HG03439 (cell line): ENCODE data around the gene AKR7A2.

Source experiments
- ATAC-seq: cut with Tn5 transposase; IDR thresholded peaks from one replicate; pipeline ENCODE4 v1.9.1; 2021; ENCODE audit warnings: mild to moderate bottlenecking, moderate library complexity; ENCODE audit not compliant: unreplicated experiment

Gene AKR7A2

GRCh38 chr1:19325958-19326747, 14.2 kb upstream of the AKR7A2 start:
- ATAC-seq, result no peak

- no peak for ATAC-seq
Measured at GRCh38 chr1:19325368-19325957, 13.5 kb upstream of the AKR7A2 start.

DNA sequence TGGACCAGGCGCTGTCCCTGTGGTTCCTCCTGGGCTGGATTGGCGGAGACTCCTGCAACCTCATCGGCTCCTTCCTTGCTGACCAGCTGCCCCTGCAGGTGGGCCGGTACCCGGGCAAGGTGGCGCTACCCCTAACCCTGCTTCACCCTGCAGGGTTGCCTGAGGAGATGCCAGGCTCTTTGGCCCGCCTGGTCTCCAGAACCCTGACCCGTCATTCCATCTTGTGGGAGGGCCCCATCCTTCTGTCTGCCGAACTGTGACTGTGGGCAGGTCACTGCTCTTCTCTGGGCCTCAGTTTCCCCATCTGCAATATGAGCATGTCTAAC, 12.7 kb upstream of the AKR7A2 start:
- no peak for ATAC-seq

GRCh38 chr1:19323987-19324664, 12.2 kb upstream of the AKR7A2 start:
- ATAC-seq, result no peak

DNA sequence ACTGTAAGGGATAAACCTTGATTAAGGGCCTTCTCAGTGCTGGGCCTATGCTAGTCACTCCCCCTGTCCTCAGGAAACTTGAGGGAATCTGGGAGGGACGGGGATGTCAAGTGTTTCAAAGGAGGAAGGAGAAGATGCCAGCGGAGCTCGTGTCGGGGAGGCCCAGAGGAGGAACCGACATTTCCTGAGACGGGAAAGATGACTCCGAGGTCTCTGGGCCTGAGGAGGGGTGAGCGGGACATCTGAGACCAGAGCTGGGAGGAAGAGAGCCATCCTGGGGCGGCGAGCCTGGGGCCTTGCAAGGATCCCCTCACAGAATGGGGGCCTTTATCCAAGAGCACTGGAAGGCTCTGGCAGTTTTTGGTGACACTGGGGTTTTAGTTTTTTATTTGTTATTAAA, 10.5 kb upstream of the AKR7A2 start:
- ATAC-seq, result no peak

GRCh38 chr1:19321071-19321470, 9.1 kb upstream of the AKR7A2 start:
- ATAC-seq, result no peak

DNA sequence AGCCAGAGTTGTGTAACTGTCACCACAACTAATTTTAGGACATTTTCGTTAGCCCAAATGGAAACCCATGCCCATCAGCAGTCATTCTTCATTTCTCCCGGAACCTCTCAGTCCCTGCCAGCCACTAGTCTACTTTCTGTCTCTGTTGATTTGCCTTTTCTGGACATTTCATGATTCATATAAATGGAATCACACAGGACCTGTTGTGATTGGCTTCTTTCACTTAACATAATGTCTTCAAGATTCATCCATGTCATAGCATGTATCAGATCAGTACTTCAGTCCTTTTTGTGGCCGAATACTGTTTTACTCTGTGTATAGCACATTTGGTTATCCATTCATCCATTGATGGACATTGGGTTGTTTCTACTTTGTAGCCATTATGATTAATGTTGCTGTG, 7.3 kb upstream of the AKR7A2 start:
- no peak for ATAC-seq

DNA sequence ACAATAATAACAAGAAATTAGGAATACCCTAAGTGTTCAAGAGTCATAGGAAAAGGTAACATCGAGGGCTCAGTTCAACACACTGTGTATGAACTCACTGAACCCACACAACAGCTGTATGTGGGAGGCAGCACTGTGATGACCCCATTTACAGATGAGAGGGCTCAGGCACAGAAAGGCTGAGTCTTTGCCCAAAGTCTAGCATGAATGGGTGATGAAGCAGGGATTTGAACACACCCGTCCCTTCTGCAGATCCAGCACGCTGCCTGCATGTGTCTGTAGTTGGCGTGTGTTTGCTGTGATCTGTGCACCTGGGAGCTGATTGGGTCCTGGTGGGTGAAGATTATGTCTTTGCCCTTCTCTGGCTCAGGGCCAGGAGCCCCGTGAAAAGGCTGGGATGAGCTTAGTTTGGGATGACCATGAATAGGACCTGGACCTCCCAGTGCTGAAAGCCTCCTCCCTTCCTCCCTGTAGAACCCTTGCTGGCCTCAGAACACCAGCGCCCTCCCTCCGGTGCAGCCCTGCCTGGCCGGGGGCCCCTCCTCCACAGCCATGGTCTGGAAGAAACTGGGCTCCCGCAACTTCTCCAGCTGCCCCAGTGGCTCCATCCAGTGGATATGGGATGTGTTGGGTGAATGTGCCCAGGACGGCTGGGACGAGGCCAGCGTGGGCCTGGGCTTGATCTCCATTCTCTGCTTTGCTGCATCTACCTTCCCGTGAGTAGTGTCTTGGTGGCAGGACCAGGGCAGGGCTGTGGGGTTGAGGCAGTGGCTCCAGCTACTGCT, 5.4 kb upstream of the AKR7A2 start:
- no peak for ATAC-seq

GRCh38 chr1:19315378-19316198, 3.6 kb upstream of the AKR7A2 start:
- no peak for ATAC-seq

- no peak for ATAC-seq
Measured at GRCh38 chr1:19313961-19314882, 2.3 kb upstream of the AKR7A2 start.

- no peak for ATAC-seq
Measured at GRCh38 chr1:19313636-19313959, 1.7 kb upstream of the AKR7A2 start.

DNA sequence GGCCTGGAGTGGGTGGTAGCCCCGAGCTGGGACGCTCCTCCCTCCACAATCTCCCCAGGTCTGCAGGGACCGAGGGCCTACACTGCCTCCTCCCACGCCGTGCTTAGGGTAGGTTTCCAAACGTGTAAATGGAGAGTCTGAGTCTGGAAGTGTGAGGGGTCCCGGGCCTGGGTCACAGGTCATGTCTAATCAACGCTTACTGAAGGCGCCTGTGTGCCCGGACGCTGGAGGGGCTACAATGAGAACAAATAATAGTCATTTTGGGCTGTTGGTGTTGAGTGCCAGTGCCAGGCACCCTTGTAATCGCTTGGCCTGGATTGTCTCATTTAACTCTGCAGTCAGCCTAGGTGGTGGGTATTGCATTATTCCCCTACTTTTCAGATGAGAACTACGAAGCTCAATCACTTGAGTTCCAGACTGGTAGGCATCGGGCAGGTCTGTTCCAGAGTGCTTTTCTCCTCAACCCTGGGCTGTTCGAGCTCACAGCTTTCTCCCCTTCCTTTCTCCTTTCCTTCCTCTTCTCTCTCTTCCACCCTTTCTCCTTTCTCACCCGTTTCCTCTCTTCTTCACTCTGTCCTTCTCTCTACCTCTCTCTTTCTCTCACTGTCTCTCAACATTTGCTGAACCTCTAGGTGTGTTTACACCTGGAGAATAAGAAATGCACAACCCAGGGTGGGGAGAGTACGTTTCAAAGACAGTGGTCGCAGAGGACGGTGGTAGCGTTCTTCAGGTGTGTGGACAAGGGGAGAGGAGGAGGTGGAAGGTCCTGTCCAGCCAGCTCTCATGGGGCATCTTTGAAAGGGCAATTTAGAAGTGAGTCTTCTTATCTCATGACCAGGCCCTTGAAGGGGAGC, 1.1 kb upstream of the AKR7A2 start:
- ATAC-seq, result no peak

DNA sequence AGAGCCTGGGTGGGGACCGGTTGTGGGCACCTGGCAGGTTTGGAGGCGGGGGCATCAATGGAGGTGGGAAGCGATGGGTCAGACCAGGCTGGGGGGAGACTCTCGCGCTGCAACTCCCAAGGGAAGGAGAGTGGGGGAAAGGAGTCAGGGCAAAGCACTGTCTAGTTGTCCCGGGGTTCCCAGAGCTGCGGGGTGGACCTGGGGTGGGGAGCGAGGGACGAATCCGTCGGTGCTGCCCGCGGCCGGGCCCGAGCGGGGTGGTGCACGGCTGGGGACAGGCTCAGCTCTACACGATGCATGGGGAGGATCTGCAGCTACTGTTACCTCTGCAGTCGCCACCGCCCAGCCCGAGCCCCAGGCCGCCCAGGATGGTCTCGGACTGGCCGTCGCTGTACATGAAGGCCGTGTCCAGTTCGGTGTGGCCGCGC, 427 bp downstream of the AKR7A2 start:
- ATAC-seq, result no peak

DNA sequence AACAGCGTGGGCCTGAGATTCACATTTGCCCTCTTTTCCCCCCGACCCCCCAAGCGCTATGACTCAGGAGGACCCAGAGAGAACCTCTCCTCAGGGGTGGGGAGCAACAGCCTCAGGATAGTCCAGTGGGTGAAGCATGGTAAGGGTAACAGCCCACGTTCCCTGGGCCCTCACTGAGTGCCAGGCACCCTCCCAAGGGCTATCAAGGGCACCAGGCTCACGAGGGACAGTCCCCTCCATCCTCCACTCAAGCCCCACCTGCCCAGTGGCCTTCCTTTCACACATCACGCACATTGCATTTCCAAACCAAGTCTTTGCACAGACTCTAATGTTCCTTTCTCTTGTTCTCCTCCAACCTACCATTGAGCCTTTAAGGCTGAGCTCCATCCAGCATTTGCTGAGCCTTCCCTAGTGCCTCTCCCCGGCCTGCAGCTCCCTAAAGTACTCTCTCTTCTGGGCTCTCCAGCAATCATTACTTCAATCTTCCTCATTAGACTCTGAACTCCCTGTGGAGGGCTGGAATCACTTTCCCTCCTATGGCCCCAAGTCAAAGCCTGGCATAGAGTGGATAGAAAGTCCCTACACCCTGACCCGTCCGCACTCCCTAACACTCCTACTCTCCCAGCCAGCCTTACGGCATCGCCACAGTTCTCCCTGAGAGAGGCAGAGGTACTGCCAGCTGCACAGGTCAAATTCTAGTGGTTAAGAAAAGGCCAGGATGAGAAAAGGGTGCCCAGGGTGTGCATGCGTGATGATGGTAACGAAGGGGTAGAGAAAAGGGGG, 1.0 kb downstream of the AKR7A2 start:
- no peak for ATAC-seq

DNA sequence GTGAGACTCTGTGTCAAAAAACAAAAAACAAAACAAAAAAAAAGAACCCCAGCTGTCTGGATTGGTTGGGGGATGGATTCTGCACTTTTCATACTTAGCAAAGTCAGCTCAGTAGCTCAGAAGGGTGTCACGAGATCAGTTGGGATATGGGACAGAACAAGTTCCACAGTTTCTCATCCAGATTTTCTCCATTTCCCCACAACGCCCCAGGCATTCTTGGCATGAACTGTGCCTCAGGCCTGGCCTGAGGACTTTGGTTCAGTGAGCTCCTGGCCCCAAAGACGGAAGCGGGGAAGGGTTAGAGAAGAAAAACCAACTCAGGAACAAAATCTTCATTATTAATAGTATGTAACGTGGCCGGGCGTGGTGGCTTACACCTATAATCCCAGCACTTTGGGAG, 1.9 kb downstream of the AKR7A2 start:
- ATAC-seq, result no peak

DNA sequence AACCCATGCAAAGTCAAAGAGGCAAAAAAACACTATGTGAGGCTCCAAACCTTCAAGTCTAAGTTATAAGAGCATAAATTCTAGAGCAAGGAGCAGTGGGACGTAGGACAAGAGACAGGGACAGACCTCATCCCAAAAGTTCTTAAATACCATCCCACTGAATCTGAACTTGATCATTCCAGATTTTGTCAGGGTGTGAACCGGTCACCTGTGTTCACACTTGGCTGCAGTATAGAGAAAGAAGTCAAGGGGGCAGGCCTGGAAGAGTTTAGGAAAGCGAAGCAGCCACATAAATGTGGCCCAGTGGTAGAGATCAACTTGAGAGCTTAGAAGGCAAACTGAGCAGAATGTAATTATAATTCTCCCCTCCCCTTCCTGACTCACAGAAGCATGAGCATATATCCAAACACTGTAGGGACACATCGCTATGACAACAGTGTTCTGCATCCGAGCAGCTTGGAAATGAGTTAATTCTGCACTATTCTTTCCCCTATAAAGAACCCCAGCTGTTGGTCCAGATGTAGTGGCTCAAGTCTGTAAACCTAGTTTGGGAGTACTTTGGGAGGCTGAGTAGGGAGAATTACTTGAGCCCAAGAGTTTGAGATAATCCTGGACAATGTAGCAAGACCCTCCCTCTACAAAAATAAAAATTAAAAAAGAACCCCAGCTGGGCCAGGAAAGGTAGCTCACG, 2.7 kb downstream of the AKR7A2 start:
- ATAC-seq, result no peak

- ATAC-seq, result no peak
Measured at GRCh38 chr1:19308509-19308907, 3.4 kb downstream of the AKR7A2 start.
